Measurements from ENCODE around the gene NLRP5.
"Not testable (repeated sequence)": the region's sequence is repeated elsewhere in the genome, so short reads cannot be mapped to it uniquely, and the experiment has no call there.

The NLRP5 gene

DNA sequence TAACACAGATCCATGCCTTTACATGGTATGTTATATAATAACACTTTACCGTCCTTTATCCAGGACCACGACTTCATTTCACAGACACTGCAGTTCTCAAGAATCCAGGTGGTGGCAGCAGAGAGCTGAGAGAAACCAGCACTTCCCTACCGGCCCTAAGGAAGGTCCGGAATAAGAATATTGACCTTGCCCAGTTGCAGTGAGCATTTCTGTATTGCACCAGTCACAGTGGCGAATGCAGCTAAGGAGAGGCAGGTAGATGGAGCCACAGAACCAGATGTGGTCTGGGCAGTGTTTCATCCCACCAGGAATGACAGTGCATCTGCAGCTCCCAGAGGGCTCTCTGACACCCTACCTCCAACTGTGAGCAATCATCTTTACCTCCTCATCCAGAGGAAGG, 89.9 kb downstream of the NLRP5 start:
- DNase-seq (ENCODE audit: low read depth), result peak; percentile 19

DNA sequence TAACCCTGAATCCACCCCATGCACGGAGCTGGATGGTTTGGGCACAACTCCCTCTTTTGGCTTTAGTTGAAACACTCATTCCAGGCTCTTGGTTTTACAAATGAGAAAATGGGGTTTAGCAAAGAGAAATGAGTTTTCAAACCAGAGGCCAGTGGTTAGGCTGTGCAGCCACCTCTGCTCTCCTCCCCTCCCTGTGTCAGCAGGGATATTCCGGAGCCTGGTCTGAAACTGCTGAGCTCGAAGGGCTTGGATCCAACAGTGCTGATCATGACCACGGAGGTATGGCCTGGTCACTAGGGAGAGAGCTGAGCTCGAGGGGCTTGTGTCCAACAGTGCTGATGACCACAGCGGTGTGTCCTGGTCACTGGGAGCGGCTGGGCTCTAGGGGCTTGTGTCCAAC, 93.0 kb downstream of the NLRP5 start:
- no peak for DNase-seq (ENCODE audit: low read depth)

DNA sequence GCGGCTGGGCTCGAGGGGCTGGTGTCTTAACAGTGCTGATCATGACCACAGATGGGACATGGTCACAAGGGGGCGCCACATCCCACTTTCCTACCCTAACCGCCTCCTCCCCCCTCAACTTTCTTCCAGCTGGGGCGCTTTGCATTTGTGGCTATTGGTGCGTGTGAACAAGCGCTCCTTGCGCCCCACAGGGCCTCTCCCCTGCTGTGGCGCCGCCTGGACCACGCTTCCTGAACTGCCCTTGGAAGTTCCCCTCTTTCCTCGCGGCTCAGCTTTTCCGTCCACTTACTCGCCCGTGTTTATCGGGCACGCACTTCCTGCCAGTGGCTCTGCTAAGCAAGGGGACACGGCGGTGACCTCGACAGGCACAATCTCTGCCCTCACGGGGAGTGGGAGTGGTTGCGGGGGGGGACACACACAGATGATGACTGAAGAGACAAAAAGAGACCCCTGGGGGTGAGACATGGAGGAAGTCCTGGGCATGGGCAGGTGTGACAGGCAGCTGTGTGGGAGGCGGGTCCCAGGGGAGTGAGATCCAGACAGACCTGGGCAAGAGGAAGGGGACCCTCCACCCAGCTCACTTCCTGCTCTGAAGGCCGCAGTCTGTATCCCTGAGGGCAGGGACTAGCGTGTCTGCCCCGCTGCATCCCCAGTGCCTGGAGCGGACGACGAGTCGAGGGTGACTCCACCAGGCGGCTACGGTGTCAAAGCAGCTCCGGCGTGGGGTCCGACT, 94.3 kb downstream of the NLRP5 start:
- DNase-seq (ENCODE audit: low read depth), result peak; percentile 51

DNA sequence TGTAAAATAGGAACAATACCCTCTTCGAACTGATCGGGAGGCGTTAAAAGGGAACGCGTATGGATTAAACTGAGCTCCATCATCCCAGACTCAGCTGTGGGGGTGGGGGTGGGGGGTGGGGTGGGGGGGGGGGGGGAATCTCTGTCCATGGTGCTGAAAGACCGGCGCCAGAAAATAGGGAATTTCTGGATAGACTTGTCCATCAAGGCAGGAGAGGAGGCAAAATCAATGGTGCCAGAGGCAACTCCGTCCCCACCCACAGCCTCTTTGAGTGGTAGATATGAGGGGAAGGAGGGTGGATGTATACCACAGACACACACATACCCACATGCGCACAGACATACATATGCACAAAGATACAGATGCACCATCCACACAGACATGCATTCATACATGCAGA, 97.1 kb downstream of the NLRP5 start:
- DNase-seq (ENCODE audit: low read depth), result no peak

- no peak for DNase-seq (ENCODE audit: low read depth)
Observed at GRCh38 chr19:56084835-56085536, 98.4 kb downstream of the NLRP5 start.

DNA sequence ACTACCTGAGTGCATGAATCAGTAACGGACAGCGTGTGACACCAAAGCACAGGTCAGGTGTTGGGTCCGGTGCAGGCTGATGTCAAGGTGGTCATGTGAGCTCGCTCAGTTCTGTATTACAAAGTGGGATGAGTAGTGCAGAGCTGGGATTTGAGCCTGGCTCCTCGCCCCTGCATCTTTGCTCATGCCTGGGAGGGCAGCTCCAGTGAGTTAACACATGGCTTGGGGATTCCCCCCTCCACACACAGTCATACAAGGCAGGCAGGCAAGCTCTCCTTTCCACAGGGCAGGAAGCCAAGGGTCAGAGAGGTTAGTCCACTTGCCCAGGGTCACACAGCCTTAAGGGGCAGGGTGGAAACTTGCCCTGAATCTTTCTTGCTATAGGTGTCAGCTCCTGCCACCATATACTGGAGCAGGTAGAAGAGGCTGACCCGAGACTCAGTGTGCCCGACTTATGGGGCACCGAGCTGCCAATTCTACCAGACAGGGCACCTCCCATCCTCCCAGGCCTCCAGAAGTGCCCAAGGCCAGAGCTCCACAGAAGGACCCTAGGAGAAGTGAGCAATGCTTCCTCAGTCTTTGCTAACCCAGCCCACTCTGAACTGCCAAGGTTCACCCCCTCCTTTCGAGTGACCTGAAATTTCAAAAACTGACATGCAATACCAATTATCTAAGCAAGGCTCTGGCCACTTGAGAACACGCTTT, 99.1 kb downstream of the NLRP5 start:
- no peak for DNase-seq (ENCODE audit: low read depth)

GRCh38 chr19:56086671-56087430, 100.3 kb downstream of the NLRP5 start:
- DNase-seq (ENCODE audit: low read depth), result no peak

GRCh38 chr19:56087647-56088496, 101.3 kb downstream of the NLRP5 start:
- no peak for DNase-seq (ENCODE audit: low read depth)

DNA sequence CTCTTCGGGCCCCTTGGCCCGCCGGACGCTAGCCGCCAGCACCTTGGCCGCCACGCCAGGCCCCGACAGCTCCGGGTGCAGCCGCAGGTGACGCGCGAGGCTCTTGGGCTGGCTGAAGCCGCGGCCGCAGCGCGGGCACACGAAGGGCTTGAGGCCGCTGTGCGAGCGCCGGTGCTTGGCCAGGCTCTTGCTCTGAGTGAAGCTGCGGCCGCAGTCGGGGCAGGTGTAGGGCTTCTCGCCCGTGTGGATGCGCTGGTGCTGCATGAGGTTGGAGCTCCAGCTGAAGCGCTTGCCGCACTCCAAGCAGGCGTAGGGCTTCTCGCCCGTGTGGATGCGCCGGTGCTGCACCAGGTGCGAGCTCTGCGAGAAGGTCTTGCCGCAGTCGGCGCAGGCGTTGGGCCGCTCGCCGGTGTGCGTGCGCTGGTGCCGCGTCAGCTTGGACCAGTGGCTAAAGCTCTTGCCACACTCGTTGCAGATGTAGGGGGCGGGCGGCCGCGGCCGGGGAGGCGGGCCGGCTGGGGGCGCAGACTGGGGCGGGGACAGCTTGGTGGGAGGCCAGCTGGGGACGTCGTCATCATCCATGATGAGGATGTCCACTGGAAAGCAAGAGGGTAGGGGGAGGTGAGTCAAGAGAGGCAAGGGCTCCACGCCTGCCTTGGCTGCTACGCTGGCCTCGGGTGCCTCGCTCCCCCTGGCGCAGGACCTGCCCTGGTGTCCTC, 102.1 kb downstream of the NLRP5 start:
- DNase-seq (ENCODE audit: low read depth), result no peak

DNA sequence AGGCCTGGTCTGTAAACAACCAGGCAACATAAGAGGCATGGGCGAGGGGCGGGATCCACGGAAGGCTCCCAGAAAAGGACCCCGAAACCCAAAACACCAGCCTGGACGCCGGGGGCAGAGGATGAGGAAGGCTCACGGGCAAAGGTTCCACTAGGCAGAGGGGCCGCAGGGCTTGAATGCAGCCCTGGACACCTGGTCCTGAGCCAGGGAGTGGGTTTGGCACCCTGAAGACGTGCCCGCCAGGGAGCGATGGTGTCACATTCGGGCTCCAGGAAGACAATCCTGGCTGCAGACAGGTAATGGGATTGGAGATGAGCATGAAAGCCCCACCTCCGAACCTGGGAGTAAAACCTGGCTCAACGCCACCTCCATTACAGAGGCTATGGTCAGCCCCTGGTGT, 102.8 kb downstream of the NLRP5 start:
- no peak for DNase-seq (ENCODE audit: low read depth)

DNA sequence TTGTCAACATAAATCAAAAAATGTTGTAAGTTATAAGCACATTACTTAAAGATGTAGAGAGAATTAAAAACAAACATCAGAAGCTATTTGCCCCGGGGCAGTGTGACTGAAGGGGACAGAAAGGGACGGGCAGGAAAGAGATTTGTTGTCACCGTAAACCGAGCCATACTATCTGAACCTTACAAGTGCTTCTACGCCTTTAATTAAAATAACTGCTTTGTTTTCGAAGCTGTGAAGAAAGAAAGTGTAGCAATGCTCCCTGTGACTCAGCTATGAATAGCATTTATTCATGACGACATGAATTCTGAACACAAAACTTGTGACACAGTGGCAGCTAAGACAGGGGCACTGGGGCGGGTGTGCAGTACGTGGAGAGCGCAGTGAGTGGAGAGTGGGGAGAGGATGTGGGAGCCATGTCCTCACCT, 104.5 kb downstream of the NLRP5 start:
- no peak for DNase-seq (ENCODE audit: low read depth)

GRCh38 chr19:56091751-56092546, 105.4 kb downstream of the NLRP5 start:
- no peak for DNase-seq (ENCODE audit: low read depth)

GRCh38 chr19:56092685-56093631, 106.4 kb downstream of the NLRP5 start:
- no peak for DNase-seq (ENCODE audit: low read depth)

- no peak for DNase-seq (ENCODE audit: low read depth)
Observed at GRCh38 chr19:56094449-56094848, 107.9 kb downstream of the NLRP5 start.

GRCh38 chr19:56096665-56097064, 110.1 kb downstream of the NLRP5 start:
- DNase-seq (ENCODE audit: low read depth), result no peak

GRCh38 chr19:56097306-56097705, 110.7 kb downstream of the NLRP5 start:
- no peak for DNase-seq (ENCODE audit: low read depth)

DNA sequence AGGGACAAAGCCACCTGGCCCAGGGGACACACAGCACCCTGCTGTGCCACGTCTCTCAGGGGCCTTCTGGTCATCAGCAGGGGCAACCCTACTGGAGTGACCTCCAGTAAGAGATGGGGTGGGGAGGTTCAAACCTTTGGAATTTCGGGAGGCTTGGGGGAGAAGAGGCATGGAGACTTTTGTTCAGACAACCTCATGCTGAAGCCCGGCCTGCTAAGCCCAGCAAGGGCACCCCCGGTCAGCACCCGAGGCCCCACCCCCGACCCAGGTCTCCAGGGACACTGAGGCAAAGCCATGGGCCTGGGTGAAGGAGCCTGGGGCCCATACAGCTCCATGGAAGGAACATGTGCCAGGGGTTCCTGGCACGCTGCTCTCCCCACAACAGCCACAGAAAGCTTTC, 111.2 kb downstream of the NLRP5 start:
- no peak for DNase-seq (ENCODE audit: low read depth)

DNA sequence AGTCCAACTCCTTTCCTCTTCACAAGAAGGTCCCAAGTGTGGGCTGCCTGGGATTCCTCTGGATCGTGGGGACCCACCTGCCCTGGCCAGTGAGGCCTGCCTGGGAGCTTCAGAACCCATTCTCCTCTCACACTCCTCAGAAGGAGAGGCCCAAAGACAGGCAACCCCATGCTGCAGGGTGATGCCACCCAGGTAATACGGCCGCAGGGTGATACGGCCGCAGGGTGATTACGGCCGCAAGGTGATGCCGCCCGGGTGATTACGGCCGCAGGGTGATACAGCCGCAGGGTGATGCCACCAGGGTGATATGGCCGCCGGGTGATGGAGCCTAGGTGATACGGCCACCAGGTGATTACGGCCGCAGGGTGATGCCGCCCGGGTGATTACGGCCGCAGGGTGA, 111.7 kb downstream of the NLRP5 start:
- not testable (repeated sequence) for DNase-seq (ENCODE audit: low read depth)
